ENCODE results near the gene SAMD5.

The SAMD5 gene

GRCh38 chr6:147617366-147617765 lies 108.9 kb downstream of the SAMD5 start:
- DNase-seq (ENCODE audit: insufficient read length, low spot score): no peak
- no peak for FAIRE-seq

- DNase-seq (ENCODE audit: insufficient read length, low spot score): no peak
- FAIRE-seq: no peak
Observed at GRCh38 chr6:147618457-147618856, 110.0 kb downstream of the SAMD5 start.

- DNase-seq (ENCODE audit: insufficient read length, low spot score) (no peak), FAIRE-seq (no peak)
Observed at GRCh38 chr6:147618927-147619326, 110.4 kb downstream of the SAMD5 start.

All from GM19239 (cell line).